ENCODE results near the gene YIPF1. TPM values are rescaled to one million over a fixed set of nuclear protein-coding genes. Genes with fewer than 3 reads are reported as not detected.

YIPF1 gene
- total RNA-seq, 4 donors from 2014 or later: 11.7 to 30.0 (median 19.5) TPM

Other genes starting within 250 kb of the YIPF1 start
- 1 to 10 TPM in 3 of 4 donors, under 1 TPM in 1; 0.63 to 2.4 (median 1.0) TPM for gene GLIS1, start 150.6 kb downstream of the YIPF1 start, total RNA-seq
- 10 to 100 TPM in 2 of 4 donors, 1 to 10 TPM in 2; 6.8 to 13.3 (median 11.1) TPM for gene NDC1, start 51.5 kb downstream of the YIPF1 start, total RNA-seq
- not detected for gene DIO1, start 4.4 kb upstream of the YIPF1 start, total RNA-seq
- 10 to 100 TPM in 3 of 4 donors, 1 to 10 TPM in 1; 9.9 to 19.2 (median 12.4) TPM for gene IFT25, start 55.9 kb upstream of the YIPF1 start, total RNA-seq
- 10 to 100 TPM; 20.1 to 36.3 (median 24.4) TPM for gene LRRC42, start 56.6 kb upstream of the YIPF1 start, total RNA-seq
- gene LDLRAD1, start 128.4 kb upstream of the YIPF1 start, total RNA-seq: not detected
- gene TMEM59, start 163.4 kb upstream of the YIPF1 start, total RNA-seq: 100 to 1,000 TPM; 197 to 355 (median 320) TPM
- 1 to 10 TPM; 3.1 to 4.3 (median 3.8) TPM for gene TCEANC2, start 163.8 kb upstream of the YIPF1 start, total RNA-seq